Activated naive CD4-positive, alpha-beta T cell treated with Interleukin-2 at 50 U/mL for 16 hours (primary cell): Measurements from ENCODE around the gene HDAC7.
A peak's percentile ranks its signal among the peaks of the same experiment; 100 is the strongest.
"Not testable (repeated sequence)": the region's sequence is repeated elsewhere in the genome, so short reads cannot be mapped to it uniquely, and the experiment has no call there.

Source experiments
- DNase-seq: peaks from one replicate; pipeline ENCODE4 v3.0.0-alpha.2; 2020

The HDAC7 gene

GRCh38 chr12:47848853-47849252, 29.1 kb upstream of the HDAC7 start:
- no peak for DNase-seq

DNA sequence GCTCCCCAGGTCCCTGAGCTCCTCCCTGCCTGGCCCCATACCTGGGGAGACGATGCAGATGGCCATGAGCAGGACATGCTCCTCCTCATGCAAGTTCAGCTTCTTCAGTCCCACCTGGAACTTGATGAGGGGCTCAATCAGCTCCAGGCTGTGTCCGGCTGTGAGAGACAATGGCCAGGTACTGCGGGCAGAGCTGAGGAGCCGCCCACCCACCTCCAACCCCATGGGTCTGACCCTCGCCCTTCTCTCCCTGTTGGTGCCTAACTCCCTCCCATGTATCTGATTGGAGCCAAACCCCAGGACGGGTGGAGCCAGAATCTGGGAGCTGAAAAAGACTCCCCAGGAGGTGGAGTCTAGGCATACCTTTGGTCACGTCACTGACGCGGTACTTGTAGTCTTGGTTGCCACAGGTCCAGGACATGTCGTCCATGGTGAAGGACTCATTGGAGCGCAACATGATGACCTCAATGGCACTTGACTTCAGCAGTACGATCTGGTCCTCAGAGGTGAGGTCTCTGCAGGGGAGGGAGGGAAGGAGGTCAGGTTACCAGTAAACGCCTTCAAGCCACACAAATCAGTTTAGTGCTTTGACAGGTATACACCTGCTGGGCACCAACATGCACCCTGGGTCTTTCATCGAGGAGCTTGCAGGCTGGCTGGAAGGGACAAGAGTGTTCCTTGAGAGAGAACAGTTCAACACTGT, 26.7 kb upstream of the HDAC7 start:
- DNase-seq = no peak

DNA sequence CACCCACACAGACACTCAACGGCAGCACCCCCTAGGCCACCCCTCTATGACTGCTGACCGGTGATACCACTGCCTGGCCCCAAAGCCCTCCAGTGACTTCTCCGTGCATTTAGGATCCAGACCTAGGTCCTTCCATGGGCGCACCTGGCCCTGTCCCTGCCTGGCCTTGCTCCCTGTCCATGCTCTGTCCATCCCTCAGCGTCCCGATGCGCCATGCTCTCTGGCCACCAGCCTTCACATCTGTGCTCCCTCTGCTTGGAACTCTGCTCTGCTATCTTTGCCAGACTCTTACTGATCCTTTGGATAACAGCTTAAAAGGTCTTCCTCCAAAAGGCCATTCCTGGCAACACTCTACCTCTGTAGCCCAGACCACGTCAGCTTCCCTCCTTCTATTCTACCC, 25.4 kb upstream of the HDAC7 start:
- no peak for DNase-seq

DNA sequence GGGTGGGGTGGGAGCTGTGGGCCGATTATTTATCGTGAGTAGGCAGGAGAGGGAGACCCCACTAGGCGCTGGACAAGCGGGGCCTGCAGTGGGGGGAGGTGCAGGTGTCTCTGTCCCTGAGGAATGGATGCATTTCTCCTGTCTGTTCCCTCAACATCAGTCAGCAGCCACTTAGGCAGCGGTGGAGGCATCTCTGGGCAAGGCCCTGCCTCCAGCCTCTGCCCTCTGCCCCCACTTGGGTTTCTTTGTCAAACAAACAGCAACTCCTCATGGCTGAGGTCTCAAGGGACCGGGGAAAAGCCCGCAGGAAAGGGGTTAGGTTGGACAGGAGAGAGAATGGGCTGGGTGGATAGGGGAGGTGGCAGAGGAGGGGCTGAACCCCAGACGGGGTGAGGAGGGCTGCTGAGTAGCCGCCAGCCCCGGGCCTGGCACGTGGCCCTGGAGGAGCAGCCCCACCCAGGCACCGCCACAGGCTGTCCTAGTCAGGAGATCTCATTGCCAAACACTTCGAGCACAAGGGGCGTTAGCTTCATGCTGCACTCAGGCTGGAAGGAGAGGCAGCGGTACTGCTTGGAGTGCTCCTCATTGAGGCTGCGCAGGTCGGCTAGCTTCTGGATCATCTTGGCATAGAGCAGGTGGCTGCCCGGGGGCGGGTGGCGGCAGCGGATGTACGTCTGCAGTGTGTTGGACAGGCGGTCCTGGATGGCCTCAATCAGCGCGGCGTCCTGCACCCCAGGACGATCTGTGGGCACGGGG, 24.7 kb upstream of the HDAC7 start:
- no peak for DNase-seq

DNA sequence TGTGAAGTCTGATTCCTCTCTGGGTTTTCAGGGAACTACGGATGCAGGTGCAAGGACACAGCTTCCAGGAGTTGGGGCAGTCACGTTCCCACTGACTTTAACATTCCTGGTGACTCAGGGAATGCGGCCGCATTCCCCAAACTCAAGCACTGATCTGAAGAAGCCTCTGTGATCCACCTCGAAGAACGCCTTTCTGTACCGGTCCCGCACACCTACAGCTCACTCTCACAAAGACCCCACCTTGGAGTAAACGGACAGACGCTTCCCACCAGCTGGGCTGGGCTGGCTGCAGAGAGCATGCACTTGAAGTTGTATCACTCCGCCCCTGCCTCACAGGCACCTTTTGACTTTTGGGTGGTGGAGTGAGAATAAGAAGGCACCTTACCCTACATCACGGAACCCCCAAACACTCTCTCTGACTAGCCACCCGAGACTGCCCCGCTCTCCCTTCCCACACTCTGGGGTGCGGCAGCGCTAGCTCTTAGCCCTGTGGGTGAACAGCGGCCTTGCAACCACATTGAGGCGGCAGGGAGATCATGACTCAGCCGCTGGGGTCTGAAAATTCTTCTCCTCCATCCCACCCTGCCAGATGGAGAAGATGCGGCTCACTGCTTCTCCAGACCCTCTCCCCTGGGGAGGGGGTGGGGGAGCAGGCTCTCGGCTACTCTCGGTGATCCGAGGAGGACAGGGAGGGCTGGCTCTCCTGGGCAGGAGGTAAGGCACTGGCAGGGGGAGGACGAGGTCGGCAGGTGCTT, 23.7 kb upstream of the HDAC7 start:
- DNase-seq = no peak

- not testable (repeated sequence) for DNase-seq
Observed at GRCh38 chr12:47842543-47842942, 22.8 kb upstream of the HDAC7 start.

DNA sequence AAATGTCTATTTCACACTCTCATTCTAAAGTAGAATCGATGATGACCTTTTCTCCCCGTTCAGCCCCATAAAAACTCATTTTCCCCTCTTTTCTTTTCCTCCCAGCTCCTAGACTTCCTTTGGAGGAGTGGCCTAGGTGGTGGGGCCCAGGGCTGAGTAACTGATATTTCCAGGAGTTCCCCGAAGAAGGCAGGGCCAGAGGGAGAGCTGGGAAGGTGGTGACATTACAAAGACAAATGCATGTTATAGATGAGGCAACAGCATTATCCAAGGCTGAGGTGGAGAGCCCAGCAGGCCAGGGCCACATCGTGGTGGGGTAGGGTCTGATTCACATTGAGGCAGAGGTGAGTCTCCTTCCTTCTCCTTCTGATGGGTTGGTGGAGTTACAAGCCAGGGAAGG, 22.2 kb upstream of the HDAC7 start:
- no peak for DNase-seq

GRCh38 chr12:47841501-47841900, 21.8 kb upstream of the HDAC7 start:
- no peak for DNase-seq

GRCh38 chr12:47840571-47840970, 20.9 kb upstream of the HDAC7 start:
- no peak for DNase-seq

- DNase-seq = no peak
Observed at GRCh38 chr12:47839214-47839876, 19.6 kb upstream of the HDAC7 start.

GRCh38 chr12:47838286-47838931, 18.7 kb upstream of the HDAC7 start:
- peak; percentile 41 for DNase-seq

- peak; percentile 67 for DNase-seq
Observed at GRCh38 chr12:47837190-47838171, 17.8 kb upstream of the HDAC7 start.

DNA sequence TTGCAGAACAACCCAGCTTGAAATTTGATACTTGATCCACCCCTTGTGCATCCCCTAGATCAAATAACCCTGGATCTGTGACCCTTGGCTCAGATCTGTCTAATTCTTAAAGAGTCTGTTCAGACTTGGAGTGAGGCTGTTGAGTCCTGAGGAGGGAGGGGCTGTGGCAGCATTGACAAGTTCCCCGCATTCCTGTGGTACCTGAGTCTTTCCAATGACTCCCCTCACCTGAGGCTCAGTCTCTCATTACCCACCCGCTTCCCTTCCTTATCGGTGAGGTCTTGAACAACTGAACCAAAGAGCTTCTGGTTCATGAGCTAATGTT, 16.1 kb upstream of the HDAC7 start:
- DNase-seq = no peak

GRCh38 chr12:47835006-47835830, 15.5 kb upstream of the HDAC7 start:
- DNase-seq = no peak

DNA sequence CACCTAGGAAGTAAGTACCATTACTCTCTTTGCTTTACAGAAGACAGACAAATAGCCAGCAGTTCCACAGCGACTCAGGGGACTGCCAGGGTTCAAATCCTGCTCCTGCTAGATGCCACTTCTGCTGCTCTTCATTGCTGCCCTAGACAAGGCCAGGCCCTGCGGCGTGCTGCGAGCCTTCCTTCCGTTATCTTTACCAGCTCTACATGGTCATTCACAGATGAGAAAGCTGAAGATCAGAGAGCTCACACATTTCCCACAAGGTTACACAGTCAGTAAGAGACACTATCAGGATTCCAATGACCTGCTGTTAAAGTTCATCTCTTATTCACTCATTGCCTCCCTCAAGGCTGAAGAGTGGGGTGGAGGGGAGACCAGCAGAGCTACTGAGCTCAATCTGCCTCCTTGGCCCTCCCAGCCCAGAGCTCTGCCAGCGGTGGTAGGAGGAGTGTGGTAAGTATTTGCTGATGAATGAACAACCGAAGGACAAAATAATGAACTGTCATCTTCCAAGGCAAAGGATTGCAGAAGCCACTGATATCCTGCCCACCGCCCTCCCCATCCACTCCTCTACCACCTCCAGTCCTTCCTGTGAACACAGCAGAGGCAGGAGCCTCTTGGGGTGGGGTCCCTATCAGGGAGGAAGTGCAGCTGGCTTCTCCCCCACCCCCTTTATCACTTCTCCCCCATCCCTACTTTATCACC, 14.6 kb upstream of the HDAC7 start:
- no peak for DNase-seq

GRCh38 chr12:47833591-47834012, 13.9 kb upstream of the HDAC7 start:
- no peak for DNase-seq

- peak; percentile 78 for DNase-seq
Observed at GRCh38 chr12:47832263-47832933, 12.7 kb upstream of the HDAC7 start.

DNA sequence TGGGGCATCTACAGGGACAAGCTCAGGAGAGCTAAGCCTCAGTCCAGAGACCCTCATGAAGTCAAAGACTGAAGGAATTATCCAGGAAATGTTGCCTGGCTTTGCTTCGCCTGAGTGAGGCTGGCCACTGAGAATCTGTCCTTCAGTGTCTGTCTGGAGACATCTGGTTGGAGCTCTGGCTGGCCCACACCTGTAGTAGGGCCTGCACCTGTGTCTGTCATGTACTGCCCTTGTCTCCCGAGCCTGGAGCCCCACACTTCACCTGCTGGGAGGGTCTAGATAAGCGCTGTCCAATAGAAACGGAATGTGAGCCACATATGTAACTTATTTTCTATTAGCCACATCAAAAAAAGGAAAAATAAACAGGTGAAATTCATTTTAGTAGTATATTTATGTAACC, 9.9 kb upstream of the HDAC7 start:
- DNase-seq = no peak

DNA sequence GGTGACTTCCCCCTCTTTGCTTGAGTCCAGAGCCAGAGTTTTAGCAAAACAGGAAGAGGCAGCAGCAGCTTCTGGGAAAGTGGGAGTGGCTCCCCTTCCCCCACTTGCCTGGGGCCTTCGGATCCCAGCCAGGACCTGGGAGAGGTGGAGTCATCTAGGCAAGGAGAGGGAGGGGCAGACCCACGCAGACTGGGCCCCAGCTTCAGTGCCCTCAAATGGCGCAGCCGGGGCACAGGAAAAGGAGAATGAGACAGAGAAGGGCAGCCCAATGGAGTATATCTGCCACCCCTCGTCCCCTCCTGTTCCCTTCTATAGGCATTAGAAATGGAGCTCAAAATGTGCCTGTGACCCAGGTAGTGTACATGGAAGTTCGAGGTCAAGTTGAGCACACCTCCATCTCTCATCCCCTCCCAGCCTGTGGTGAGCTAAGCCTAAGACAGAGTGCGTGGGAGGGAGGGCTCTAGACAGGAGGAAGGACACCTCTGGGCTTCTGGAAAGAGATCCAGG, 9.3 kb upstream of the HDAC7 start:
- DNase-seq = no peak
